Liver (tissue), 9 donors: ENCODE measurements around the gene AKR1C1. TPM values are rescaled to one million over a fixed set of nuclear protein-coding genes. Genes with fewer than 3 reads are reported as not detected.

Source experiments
- DNase-seq: peaks from one replicate; pipeline ENCODE4 v3.0.0-alpha.2; 2017; ENCODE audit warnings: low spot score
- H3K27ac ChIP-seq, 2 donors: one replicate each; pipeline ENCODE4 v1.7.0; 2013; ENCODE audit warnings: inconsistent platforms in 2 of 2, low read length in 2 of 2, control low read depth in 1 of 2, low read depth in 1 of 2, mild to moderate bottlenecking in 1 of 2
- H3K27me3 ChIP-seq, 4 donors: one replicate each; pipeline versions ENCODE4 v1.6.1 to v1.7.0; 2013; ENCODE audit warnings: low read length in 3 of 4, inconsistent platforms in 1 of 4, mild to moderate bottlenecking in 1 of 4, moderate library complexity in 1 of 4; ENCODE audit not compliant: control insufficient read depth in 4 of 4, insufficient read depth in 4 of 4
- H3K36me3 ChIP-seq, 4 donors: one replicate each; pipeline versions ENCODE4 v1.6.1 to v1.7.0; 2013; ENCODE audit warnings: low read length in 3 of 4, mild to moderate bottlenecking in 3 of 4, low read depth in 1 of 4, moderate library complexity in 1 of 4; ENCODE audit not compliant: control insufficient read depth in 4 of 4, insufficient read depth in 3 of 4
- H3K4me1 ChIP-seq, 4 donors: one replicate each; pipeline versions ENCODE4 v1.6.1 to v1.7.0; 2013; ENCODE audit warnings: low read length in 3 of 4, mild to moderate bottlenecking in 3 of 4, moderate library complexity in 1 of 4; ENCODE audit not compliant: control insufficient read depth in 4 of 4, insufficient read depth in 4 of 4
- H3K4me3 ChIP-seq, 3 donors: one replicate each; pipeline versions ENCODE4 v1.6.1 to v1.7.0; 2013; ENCODE audit warnings: low read length in 3 of 3, control low read depth in 1 of 3, low read depth in 1 of 3, mild to moderate bottlenecking in 1 of 3
- H3K9ac ChIP-seq, 2 donors: one replicate each; pipeline ENCODE4 v1.7.0; 2013; ENCODE audit warnings: low read length in 2 of 2, mild to moderate bottlenecking in 2 of 2, moderate library complexity in 2 of 2, control low read depth in 1 of 2, low read depth in 1 of 2
- H3K9me3 ChIP-seq, 4 donors: one replicate each; pipeline versions ENCODE4 v1.6.1 to v1.7.0; 2013; ENCODE audit warnings: low read length in 3 of 4; ENCODE audit not compliant: control insufficient read depth in 4 of 4
- ATF3 ChIP-seq: IDR thresholded peaks from 2 replicates; pipeline ENCODE4 v1.6.1; 2016; ENCODE audit warnings: antibody characterized with exemption
- CTCF ChIP-seq: fragments of 150-350 bp; IDR thresholded peaks from 2 replicates; pipeline ENCODE4 v1.5.1; 2017; ENCODE audit warnings: improper control_type of control experiment, low read depth, low read length; ENCODE audit not compliant: missing input control
- EGR1 ChIP-seq, 2 donors: IDR thresholded peaks; 2 replicates each; pipeline ENCODE4 v1.6.1; 2016 to 2018; ENCODE audit warnings: antibody characterized with exemption in 2 of 2, low read depth in 2 of 2
- FOXA1 ChIP-seq: IDR thresholded peaks from 2 replicates; pipeline ENCODE4 v1.6.1; 2016; ENCODE audit warnings: antibody characterized with exemption
- FOXA2 ChIP-seq: IDR thresholded peaks from 2 replicates; pipeline ENCODE4 v1.6.1; 2016; ENCODE audit warnings: antibody characterized with exemption
- GABPA ChIP-seq, 2 donors: IDR thresholded peaks in 1 of 2; conservative IDR thresholded peaks in 1 of 2; 2 replicates each; pipeline ENCODE4 v1.6.1; 2016; ENCODE audit warnings: antibody characterized with exemption in 2 of 2, mild to moderate bottlenecking in 1 of 2, moderate library complexity in 1 of 2
- HNF4A ChIP-seq, 2 donors: conservative IDR thresholded peaks; 2 replicates each; pipeline ENCODE4 v1.6.1; 2016; ENCODE audit warnings: antibody characterized with exemption in 2 of 2, mild to moderate bottlenecking in 2 of 2
- HNF4G ChIP-seq: IDR thresholded peaks from 2 replicates; pipeline ENCODE4 v1.6.1; 2016; ENCODE audit warnings: antibody characterized with exemption
- JUND ChIP-seq, 2 donors: IDR thresholded peaks; 2 replicates each; pipeline ENCODE4 v1.6.1; 2016; ENCODE audit warnings: antibody characterized with exemption in 2 of 2
- MAX ChIP-seq: IDR thresholded peaks from 2 replicates; pipeline ENCODE4 v1.6.1; 2016; ENCODE audit warnings: antibody characterized with exemption
- NR2F2 ChIP-seq: IDR thresholded peaks from 2 replicates; pipeline ENCODE4 v1.6.1; 2016; ENCODE audit warnings: antibody characterized with exemption
- RAD21 ChIP-seq, 2 donors: IDR thresholded peaks; 2 replicates each; pipeline ENCODE4 v1.6.1; 2016; ENCODE audit warnings: antibody characterized with exemption in 2 of 2, mild to moderate bottlenecking in 2 of 2
- RXRA ChIP-seq, 2 donors: IDR thresholded peaks; 2 replicates each; pipeline ENCODE4 v1.6.1; 2017 to 2018; ENCODE audit warnings: antibody characterized with exemption in 2 of 2, mild to moderate bottlenecking in 1 of 2
- SP1 ChIP-seq: IDR thresholded peaks from 2 replicates; pipeline ENCODE4 v1.6.1; 2018; ENCODE audit warnings: antibody characterized with exemption, mild to moderate bottlenecking
- TAF1 ChIP-seq: conservative IDR thresholded peaks from 2 replicates; pipeline ENCODE4 v1.6.1; 2016; ENCODE audit warnings: antibody characterized with exemption, mild to moderate bottlenecking
- YY1 ChIP-seq: IDR thresholded peaks from 2 replicates; pipeline ENCODE4 v1.6.1; 2016; ENCODE audit warnings: antibody characterized with exemption, mild to moderate bottlenecking
- WGBS: extraction: QIAGEN DNeasy Blood & Tissue Kit; methylation state at CpG from one replicate; pipeline ENCODE4 v1.1.7; 2013; 5-methylcytosine and 5-hydroxymethylcytosine counted together
- polyA plus RNA-seq, 2 donors: library from polyadenylated mRNA; stranded (reverse) in 1 of 2; unstranded in 1 of 2; fragments of 200-250 nt in 1 of 2; fragments of >200 nt in 1 of 2; fragmentation: Nextera tagmentation in 1 of 2; extraction: Ambion mirVana in 1 of 2; gene quantifications; one replicate each; pipeline versions ENCODE4 v1.2.1 to v1.2.3, GENCODE V29; 2013 to 2015
- total RNA-seq, 2 donors: library from RNA; depleted of rRNA; stranded (reverse); fragments of >200 nt; gene quantifications; one replicate each; pipeline ENCODE4 v1.2.3, GENCODE V29; 2014
- TF ChIP-seq, protein P1 (sequence below): IDR thresholded peaks from 2 replicates; pipeline ENCODE4 v1.6.1; 2016; ENCODE audit warnings: antibody characterized with exemption, mild to moderate bottlenecking
- TF ChIP-seq, protein P2 (sequence below): IDR thresholded peaks from 2 replicates; pipeline ENCODE4 v1.6.1; 2016; ENCODE audit warnings: antibody characterized with exemption
- donor health status: healthy.
- donor health status: healthy.
- donor health status: healthy.
- donor health status: healthy.
- donor health status: healthy.

The AKR1C1 gene
- total and polyA plus RNA-seq, 4 donors, result 128 to 540 (median 145) TPM

DNA sequence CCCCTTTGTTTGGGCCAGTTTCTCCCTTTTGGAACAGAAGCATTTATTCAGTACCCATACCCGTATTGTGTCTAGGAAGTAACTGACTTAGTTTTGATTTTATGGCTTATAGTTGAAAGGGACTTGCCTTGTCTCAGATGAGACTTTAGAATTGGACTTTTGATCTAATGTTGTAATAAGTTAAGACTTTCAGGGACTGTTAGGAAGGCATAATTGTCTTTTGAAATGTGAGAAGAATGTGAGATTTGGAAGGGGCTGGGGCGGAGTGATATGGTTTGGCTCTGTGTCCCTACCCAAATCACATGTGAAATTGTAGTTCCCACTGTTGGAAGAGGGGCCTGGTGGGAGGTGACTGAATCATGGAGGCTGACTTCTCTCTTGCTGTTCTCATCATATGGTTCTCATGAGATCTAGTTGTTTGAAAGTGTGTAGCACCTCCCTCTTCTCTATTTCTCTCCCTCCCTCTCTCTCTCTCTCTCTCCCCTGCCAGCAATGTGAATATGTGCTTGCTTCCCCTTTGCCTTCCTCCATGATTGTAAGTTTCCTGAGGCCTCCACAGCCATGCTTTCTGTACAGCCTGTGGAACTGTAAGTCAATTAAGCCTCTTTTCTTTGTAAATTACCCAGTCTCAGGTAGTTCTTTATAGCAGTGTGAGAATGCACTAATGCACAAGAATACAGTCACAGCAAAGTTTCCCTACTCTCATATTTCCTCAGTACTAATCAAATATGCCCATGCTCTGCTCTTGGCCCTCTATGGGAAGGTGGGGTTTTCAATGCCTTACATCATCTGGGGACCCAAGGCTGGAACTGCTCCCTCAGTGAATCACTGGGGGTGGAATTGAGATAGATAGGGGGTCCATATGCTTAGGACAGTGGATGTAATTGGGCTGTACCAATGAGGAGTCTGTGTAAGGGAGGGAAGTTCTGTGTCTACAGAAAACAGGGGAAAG, 17.2 kb upstream of the AKR1C1 start:
- H3K4me1 ChIP-seq, result peaks cover 9 to 48% (median 23%) of the 10 kb centered on the region in 4 donors
- H3K27me3 ChIP-seq, result no peaks in the 10 kb centered on the region
- no peak overlapping the region for H3K9ac ChIP-seq
- no peak for DNase-seq
- TF ChIP-seq HNF4A (conservative IDR thresholded peaks at IDR 0.05) (peak in 1 of 2 donors; percentile 38), JUND (IDR thresholded peaks at IDR 0.05) (no peak)
- H3K36me3 ChIP-seq, result no peaks in the 10 kb centered on the region
- no peaks in the 10 kb centered on the region for H3K9me3 ChIP-seq
- no peak overlapping the region for H3K4me3 ChIP-seq
- 84% methylated on average over 2 of the region's 2 CpGs for WGBS
- H3K27ac ChIP-seq, result peak overlapping the region; percentile 94 to 99

GRCh38 chr10:4947039-4947634, 16.1 kb upstream of the AKR1C1 start:
- DNase-seq, result no peak
- Histone ChIP-seq H3K9ac (peak overlapping the region; percentile 67 to 93), H3K4me1 (peaks cover 9 to 42% (median 23%) of the 10 kb centered on the region in 4 donors), H3K4me3 (no peak overlapping the region), H3K27me3 (no peaks in the 10 kb centered on the region), H3K27ac (peak overlapping the region; percentile 94 to 99), H3K36me3 (no peaks in the 10 kb centered on the region), H3K9me3 (no peaks in the 10 kb centered on the region)
- TF ChIP-seq GABPA (IDR thresholded peaks at IDR 0.05 in 1 of 2, conservative IDR thresholded peaks at IDR 0.05 in 1 of 2) (no peak), TAF1 (no peak), YY1 (peak; percentile 37), NR2F2 (no peak), JUND (IDR thresholded peaks at IDR 0.05) (peak in 1 of 2 donors; percentile 52), HNF4G (peak; percentile 12), CTCF (no peak), HNF4A (conservative IDR thresholded peaks at IDR 0.05) (peak in 1 of 2 donors; percentile 59), RXRA (IDR thresholded peaks at IDR 0.05) (peak in 1 of 2 donors; percentile 72), MAX (peak; percentile 52), FOXA2 (peak; percentile 64), EGR1 (IDR thresholded peaks at IDR 0.05; ENCODE audit: low read depth in 2 of 2) (peak in 1 of 2 donors; percentile 80), ATF3 (no peak), SP1 (peak; percentile 53), RAD21 (IDR thresholded peaks at IDR 0.05) (peak in 1 of 2 donors; percentile 62), FOXA1 (peak; percentile 40)
- TF ChIP-seq, protein P1, sequence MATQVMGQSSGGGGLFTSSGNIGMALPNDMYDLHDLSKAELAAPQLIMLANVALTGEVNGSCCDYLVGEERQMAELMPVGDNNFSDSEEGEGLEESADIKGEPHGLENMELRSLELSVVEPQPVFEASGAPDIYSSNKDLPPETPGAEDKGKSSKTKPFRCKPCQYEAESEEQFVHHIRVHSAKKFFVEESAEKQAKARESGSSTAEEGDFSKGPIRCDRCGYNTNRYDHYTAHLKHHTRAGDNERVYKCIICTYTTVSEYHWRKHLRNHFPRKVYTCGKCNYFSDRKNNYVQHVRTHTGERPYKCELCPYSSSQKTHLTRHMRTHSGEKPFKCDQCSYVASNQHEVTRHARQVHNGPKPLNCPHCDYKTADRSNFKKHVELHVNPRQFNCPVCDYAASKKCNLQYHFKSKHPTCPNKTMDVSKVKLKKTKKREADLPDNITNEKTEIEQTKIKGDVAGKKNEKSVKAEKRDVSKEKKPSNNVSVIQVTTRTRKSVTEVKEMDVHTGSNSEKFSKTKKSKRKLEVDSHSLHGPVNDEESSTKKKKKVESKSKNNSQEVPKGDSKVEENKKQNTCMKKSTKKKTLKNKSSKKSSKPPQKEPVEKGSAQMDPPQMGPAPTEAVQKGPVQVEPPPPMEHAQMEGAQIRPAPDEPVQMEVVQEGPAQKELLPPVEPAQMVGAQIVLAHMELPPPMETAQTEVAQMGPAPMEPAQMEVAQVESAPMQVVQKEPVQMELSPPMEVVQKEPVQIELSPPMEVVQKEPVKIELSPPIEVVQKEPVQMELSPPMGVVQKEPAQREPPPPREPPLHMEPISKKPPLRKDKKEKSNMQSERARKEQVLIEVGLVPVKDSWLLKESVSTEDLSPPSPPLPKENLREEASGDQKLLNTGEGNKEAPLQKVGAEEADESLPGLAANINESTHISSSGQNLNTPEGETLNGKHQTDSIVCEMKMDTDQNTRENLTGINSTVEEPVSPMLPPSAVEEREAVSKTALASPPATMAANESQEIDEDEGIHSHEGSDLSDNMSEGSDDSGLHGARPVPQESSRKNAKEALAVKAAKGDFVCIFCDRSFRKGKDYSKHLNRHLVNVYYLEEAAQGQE, result peak; percentile 29
- TF ChIP-seq, protein P2, sequence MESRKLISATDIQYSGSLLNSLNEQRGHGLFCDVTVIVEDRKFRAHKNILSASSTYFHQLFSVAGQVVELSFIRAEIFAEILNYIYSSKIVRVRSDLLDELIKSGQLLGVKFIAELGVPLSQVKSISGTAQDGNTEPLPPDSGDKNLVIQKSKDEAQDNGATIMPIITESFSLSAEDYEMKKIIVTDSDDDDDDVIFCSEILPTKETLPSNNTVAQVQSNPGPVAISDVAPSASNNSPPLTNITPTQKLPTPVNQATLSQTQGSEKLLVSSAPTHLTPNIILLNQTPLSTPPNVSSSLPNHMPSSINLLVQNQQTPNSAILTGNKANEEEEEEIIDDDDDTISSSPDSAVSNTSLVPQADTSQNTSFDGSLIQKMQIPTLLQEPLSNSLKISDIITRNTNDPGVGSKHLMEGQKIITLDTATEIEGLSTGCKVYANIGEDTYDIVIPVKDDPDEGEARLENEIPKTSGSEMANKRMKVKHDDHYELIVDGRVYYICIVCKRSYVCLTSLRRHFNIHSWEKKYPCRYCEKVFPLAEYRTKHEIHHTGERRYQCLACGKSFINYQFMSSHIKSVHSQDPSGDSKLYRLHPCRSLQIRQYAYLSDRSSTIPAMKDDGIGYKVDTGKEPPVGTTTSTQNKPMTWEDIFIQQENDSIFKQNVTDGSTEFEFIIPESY, result peak; percentile 44
